Fibroblast of lung (primary cell): ENCODE results near the gene RABIF.

Experiments used
- CTCF ChIP-seq, 2 donors: IDR thresholded peaks in 1 of 2; conservative IDR thresholded peaks in 1 of 2; 1 replicate in 1 of 2; 2 replicates in 1 of 2; pipeline ENCODE4 v1.5.1; 2011 to 2012; ENCODE audit warnings: low read length in 2 of 2, control low read depth in 1 of 2, inconsistent platforms in 1 of 2, low read depth in 1 of 2, mild to moderate bottlenecking in 1 of 2
- EZH2 ChIP-seq: IDR thresholded peaks from 2 replicates; pipeline ENCODE4 v1.5.1; 2012; ENCODE audit warnings: low read length, control low read depth, mild to moderate bottlenecking; ENCODE audit errors: missing control alignments

- no peak for TF ChIP-seq CTCF (conservative IDR thresholded peaks at IDR 0.05 in 1 of 2, IDR thresholded peaks at IDR 0.05 in 1 of 2; ENCODE audit: low read depth in 1 of 2, low read length in 2 of 2)
- no peak for TF ChIP-seq EZH2
These were observed 34.6 kb upstream of the RABIF start for GRCh38 chr1:202923533-202923932.
